GM04504 (cell line): Measurements from ENCODE around the gene ST6GALNAC3.

Experiments
- DNase-seq: peaks from one replicate; pipeline ENCODE4 v3.0.0-alpha.2; 2012; ENCODE audit warnings: low read depth

Gene ST6GALNAC3

GRCh38 chr1:76507376-76507775 is 432.8 kb downstream of the ST6GALNAC3 start:
- DNase-seq, result no peak

GRCh38 chr1:76508871-76509270 is 434.3 kb downstream of the ST6GALNAC3 start:
- no peak for DNase-seq

- no peak for DNase-seq
These were observed 436.4 kb downstream of the ST6GALNAC3 start for GRCh38 chr1:76510672-76511557.

- DNase-seq, result no peak
These were observed 437.1 kb downstream of the ST6GALNAC3 start for GRCh38 chr1:76511558-76512179.

GRCh38 chr1:76530953-76531352 is 456.4 kb downstream of the ST6GALNAC3 start:
- no peak for DNase-seq

GRCh38 chr1:76541618-76542017 is 467.1 kb downstream of the ST6GALNAC3 start:
- no peak for DNase-seq

GRCh38 chr1:76542359-76542758 is 467.8 kb downstream of the ST6GALNAC3 start:
- no peak for DNase-seq

DNA sequence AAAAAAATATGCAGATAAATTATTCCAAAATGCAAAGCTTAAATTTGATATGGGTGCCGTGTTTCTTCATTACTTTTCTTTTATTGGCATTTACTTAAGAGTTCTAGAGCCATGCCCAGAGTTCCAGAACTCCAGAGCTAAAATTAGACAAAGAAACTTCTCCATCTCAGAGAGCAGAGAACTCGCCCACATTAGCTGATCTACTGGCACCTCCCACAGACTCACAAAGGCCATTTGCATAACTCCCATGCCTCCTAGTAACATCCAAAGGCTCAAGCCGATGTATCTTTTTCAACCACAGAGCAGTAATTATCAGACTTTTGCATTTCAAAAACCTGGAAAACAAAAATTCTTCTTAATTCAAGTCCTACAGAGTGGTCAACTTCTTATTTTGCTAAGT is 468.9 kb downstream of the ST6GALNAC3 start:
- no peak for DNase-seq

DNA sequence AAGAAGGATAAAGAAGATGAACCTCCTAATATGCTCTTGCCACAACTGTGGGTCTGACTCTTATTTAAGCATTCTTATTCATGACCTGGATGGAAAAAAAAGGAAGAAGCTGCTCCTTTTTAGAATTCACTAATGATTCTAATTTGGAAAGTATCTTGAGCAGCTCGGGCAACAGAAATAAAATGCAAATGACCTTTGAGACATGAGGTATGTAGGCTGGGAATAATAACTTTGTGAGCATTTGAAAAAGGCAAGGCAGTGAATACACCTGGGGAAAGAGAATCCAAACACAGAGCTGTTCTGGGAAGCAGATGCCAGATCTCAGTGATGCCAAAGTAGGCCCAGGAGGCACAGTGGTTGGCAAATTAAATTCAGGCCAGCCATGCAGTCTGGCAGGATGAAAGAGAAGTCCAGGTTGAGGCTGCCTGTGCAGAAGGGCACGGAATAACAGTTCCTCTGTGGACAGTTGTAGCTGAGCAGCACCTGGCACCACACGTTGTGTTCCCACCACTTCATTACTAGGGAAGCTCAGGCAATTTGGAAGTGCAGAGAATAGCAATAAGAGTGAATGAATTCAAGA is 471.9 kb downstream of the ST6GALNAC3 start:
- DNase-seq, result no peak

DNA sequence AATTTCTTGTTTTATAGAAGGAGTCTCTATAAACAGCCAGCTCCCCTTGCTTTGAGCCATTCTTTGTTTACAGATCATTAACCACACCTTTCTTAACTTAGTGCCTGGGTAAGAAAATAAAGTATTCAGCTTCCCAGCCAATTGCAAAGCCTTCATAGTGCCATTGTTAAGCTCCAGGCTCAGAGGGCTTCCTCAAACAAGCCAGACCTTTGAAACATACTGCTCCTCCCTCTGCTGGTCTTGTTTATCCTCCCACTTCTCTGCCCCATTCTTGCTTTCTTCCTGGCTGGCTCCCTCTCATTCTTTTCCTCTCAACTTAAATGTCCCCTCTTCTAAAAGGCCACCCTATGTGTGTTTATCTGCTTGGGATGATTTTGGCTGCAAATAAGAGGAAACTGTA is 473.4 kb downstream of the ST6GALNAC3 start:
- DNase-seq, result no peak

- no peak for DNase-seq
These were observed 474.1 kb downstream of the ST6GALNAC3 start for GRCh38 chr1:76548513-76549100.

GRCh38 chr1:76554283-76554682 is 479.7 kb downstream of the ST6GALNAC3 start:
- DNase-seq, result no peak

DNA sequence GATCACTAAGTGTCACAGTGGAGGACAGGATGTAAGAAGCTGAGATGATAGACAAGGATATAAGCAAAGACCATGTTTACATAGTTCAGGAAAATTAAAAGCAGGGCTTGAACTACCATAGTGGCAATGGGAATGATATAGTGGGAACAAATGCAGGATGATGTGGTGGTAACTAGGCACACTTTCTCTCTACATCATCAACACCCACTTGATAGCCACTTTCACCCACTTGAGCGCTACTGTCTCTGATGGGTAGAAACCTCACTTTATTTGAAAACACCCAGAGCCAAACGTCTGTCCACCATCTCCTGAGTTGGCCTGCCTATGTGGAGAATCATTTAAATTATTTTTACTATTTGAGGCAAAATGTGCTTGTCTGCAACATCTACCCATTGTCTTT is 487.7 kb downstream of the ST6GALNAC3 start:
- no peak for DNase-seq

- DNase-seq, result no peak
These were observed 494.2 kb downstream of the ST6GALNAC3 start for GRCh38 chr1:76568573-76569238.

- DNase-seq, result no peak
These were observed 496.7 kb downstream of the ST6GALNAC3 start for GRCh38 chr1:76571248-76571647.

DNA sequence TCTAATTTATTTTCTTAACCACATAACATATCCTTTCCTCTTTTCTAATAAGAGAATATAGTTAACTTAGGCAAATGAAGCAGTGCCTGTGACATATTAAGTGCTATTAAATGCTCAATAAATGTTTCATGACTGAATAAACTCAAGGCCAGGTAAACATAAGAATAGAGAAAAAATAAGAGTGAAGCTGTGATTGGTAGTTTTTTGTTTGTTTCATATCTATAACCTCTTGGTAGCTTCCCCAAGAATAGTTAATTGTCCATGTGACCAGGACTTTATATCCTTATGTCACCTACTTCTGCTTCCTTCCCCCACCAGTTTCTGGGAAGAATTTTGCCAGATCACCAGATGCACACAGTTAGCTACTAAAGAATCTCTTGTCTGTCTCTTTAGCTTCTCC is 497.7 kb downstream of the ST6GALNAC3 start:
- no peak for DNase-seq

DNA sequence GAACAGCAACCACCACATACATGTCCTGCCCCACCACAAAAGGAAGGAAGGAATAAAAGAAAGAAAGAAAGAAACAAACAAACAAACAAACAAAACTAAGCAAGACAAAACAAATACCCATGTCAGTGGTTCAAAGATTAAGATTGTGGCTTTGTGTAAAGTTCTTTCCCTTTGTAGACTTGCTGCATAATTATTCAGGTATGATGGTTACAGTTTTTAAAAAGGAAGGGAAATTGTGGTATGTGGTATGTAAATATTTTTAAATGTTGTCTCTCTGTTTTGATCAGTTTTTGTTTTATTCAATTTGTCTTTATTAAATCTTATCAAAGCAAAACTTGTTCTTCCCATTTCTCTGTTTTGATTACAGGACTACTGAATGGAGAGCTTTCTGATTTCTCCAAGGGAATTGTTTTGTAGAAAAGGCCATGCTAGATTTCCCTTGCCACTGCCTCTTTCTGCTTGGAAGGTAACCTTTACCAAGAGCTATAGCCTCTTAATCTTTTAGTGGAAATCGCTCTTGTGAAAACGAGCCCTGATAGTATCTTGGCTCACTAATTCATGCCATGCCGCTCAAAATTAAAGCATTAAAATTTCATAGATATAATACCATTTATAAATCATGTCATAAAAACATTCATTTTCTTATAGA is 502.5 kb downstream of the ST6GALNAC3 start:
- DNase-seq, result no peak

GRCh38 chr1:76577525-76578185 is 503.1 kb downstream of the ST6GALNAC3 start:
- DNase-seq, result no peak

GRCh38 chr1:76580206-76580605 is 505.7 kb downstream of the ST6GALNAC3 start:
- DNase-seq, result no peak

GRCh38 chr1:76581712-76582111 is 507.2 kb downstream of the ST6GALNAC3 start:
- no peak for DNase-seq

DNA sequence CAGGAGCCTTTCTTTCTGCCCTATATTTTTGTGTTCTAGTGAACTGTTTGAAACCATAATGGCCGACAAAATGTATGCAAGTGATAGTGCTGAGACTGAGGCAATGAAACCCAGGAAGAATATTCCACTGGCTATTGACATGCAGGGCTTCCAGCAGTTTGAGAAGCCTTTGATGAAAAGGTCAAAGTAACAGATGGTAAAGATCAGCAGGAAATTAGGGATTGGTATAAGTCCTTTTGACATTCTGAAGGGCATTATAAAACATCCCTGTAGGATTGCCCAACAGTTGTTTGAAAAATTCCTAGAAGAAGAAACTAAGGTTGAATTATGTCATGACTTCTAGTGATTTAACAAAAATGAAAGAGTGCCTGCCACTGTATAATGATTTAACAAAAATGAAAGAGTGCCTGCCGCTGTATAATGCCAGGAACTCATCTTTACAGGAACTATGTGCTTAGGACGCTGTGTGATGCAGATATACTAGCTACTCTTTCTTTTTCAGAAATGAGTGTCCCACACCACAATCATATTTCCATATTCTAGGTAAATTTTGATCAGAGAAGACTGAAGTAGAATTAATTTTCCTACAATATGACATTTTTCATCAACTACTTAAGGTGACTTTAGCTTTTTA is 508.8 kb downstream of the ST6GALNAC3 start:
- no peak for DNase-seq
